K562 (cell line): Measurements from ENCODE around the gene KMT5B. TPM values are rescaled to one million over a fixed set of nuclear protein-coding genes. Genes with fewer than 3 reads are reported as not detected.

ENCODE experiments used
- BCOR ChIP-seq: fragments of 450-650 bp; IDR thresholded peaks from 2 replicates; pipeline ENCODE4 v1.6.1; 2016
- BRCA1 ChIP-seq, 2 experiments: fragments of 450-650 bp in 1 of 2; sonication (generic) in 1 of 2; formaldehyde crosslinking in 1 of 2; IDR thresholded peaks; 2 replicates each; pipeline versions ENCODE4 v1.5.0 to v1.6.1; 2017 to 2020; ENCODE audit warnings: mild to moderate bottlenecking in 1 of 2, missing genetic modification reagents in 1 of 2
- DACH1 ChIP-seq: fragments of 450-650 bp; IDR thresholded peaks from 2 replicates; pipeline ENCODE4 v1.6.1; 2018; ENCODE audit not compliant: partially characterized antibody
- FOS ChIP-seq: IDR thresholded peaks from 3 replicates; pipeline ENCODE4 v1.6.1; 2011; ENCODE audit not compliant: insufficient read length; ENCODE audit errors: extremely low read depth
- HDAC2 ChIP-seq: fragments of 450-650 bp; IDR thresholded peaks from 2 replicates; pipeline ENCODE4 v1.6.1; 2016; ENCODE audit warnings: mild to moderate bottlenecking
- ILK ChIP-seq: fragments of 450-650 bp; IDR thresholded peaks from 2 replicates; pipeline ENCODE4 v1.6.1; 2016; ENCODE audit warnings: missing genetic modification characterization, low read depth, mild to moderate bottlenecking, missing compliant biosample characterization, moderate library complexity, borderline replicate concordance
- KDM1A ChIP-seq, 2 experiments: fragments of 450-650 bp; IDR thresholded peaks; 2 replicates each; pipeline ENCODE4 v1.6.1; 2016; ENCODE audit warnings: mild to moderate bottlenecking in 2 of 2
- YBX1 ChIP-seq: fragments of 450-650 bp; IDR thresholded peaks from 2 replicates; pipeline ENCODE4 v1.7.1; 2016; ENCODE audit warnings: mild to moderate bottlenecking
- ZNF75A ChIP-seq: fragments of 450-650 bp; formaldehyde crosslinking; IDR thresholded peaks from 2 replicates; pipeline ENCODE4 v1.4.0; 2020; ENCODE audit warnings: mild to moderate bottlenecking
- polyA plus RNA-seq, 8 experiments: library from polyadenylated mRNA; depleted of rRNA in 4 of 8; stranded (reverse) in 5 of 8; unstranded in 3 of 8; fragments of >200 nt; fragmentation: Nextera tagmentation in 2 of 8; fragmentation: Illumina TruSeq in 1 of 8; extraction: Ambion mirVana in 2 of 8; extraction: Trizol in 1 of 8; gene quantifications; 2 replicates each; pipeline versions ENCODE4 v1.2.1 to v1.2.3, GENCODE V29; 2011 to 2014; ENCODE audit warnings: inconsistent platforms in 1 of 8, missing spikeins in 1 of 8
- total RNA-seq, 7 experiments: library from RNA; depleted of rRNA in 6 of 7; stranded (reverse); fragments of >200 nt in 6 of 7; fragmentation: Illumina TruSeq in 2 of 7; extraction: Trizol in 2 of 7; gene quantifications; 2 replicates each; pipeline versions ENCODE4 v1.2.1 to v1.2.3, GENCODE V29; 2011 to 2021; ENCODE audit warnings: low replicate concordance in 1 of 7
- TF ChIP-seq, protein P1 (sequence below): fragments of 200-800 bp; sonication (Bioruptor generic); IDR thresholded peaks from 2 replicates; pipeline ENCODE4 v1.6.1; 2016; ENCODE audit warnings: missing genetic modification characterization, missing compliant biosample characterization

KMT5B gene
- total and polyA plus RNA-seq, 9 of the 15 experiments (the other 6 are each of a cell fraction or from before 2014, with no cell fraction given) = 7.3 to 27.3 (median 20.9) TPM

DNA sequence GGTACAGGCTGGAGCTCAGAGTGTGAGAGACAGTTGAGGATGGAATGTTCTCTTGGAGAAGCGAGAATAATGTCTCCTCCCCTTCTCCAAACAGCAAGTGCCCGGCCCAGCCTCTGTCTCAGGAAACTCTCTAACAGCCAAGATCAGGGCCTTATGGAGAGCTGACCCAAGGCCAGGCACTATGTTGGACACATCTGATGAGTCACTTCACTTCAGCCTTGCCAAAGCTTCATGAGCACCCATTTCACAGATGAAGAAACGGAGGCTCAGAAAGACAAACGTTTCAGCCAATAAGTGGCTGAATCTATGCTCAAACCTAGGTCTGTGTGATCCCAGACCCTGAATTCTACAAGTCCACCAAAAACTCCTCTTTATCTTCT is 69.8 kb downstream of the KMT5B start (continued):
- TF ChIP-seq, protein P1, sequence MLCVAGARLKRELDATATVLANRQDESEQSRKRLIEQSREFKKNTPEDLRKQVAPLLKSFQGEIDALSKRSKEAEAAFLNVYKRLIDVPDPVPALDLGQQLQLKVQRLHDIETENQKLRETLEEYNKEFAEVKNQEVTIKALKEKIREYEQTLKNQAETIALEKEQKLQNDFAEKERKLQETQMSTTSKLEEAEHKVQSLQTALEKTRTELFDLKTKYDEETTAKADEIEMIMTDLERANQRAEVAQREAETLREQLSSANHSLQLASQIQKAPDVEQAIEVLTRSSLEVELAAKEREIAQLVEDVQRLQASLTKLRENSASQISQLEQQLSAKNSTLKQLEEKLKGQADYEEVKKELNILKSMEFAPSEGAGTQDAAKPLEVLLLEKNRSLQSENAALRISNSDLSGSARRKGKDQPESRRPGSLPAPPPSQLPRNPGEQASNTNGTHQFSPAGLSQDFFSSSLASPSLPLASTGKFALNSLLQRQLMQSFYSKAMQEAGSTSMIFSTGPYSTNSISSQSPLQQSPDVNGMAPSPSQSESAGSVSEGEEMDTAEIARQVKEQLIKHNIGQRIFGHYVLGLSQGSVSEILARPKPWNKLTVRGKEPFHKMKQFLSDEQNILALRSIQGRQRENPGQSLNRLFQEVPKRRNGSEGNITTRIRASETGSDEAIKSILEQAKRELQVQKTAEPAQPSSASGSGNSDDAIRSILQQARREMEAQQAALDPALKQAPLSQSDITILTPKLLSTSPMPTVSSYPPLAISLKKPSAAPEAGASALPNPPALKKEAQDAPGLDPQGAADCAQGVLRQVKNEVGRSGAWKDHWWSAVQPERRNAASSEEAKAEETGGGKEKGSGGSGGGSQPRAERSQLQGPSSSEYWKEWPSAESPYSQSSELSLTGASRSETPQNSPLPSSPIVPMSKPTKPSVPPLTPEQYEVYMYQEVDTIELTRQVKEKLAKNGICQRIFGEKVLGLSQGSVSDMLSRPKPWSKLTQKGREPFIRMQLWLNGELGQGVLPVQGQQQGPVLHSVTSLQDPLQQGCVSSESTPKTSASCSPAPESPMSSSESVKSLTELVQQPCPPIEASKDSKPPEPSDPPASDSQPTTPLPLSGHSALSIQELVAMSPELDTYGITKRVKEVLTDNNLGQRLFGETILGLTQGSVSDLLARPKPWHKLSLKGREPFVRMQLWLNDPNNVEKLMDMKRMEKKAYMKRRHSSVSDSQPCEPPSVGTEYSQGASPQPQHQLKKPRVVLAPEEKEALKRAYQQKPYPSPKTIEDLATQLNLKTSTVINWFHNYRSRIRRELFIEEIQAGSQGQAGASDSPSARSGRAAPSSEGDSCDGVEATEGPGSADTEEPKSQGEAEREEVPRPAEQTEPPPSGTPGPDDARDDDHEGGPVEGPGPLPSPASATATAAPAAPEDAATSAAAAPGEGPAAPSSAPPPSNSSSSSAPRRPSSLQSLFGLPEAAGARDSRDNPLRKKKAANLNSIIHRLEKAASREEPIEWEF (CRISPR knock-in tag) = no peak
- TF ChIP-seq BRCA1 (IDR thresholded peaks at IDR 0.05) (no peak), BRCA1 (CRISPR knock-in tag; IDR thresholded peaks at IDR 0.05) (no peak), YBX1 (no peak), BCOR (peak; percentile 88), ILK (tag) (no peak), DACH1 (no peak), HDAC2 (0 out of 2 replicates have a peak, but pooled peaks have one; percentile 27), KDM1A (IDR thresholded peaks at IDR 0.05) (peak; percentile 50 to 73; a peak in 2 of 4 replicates), ZNF75A (CRISPR knock-in tag) (no peak), FOS (no peak)
